ENCODE data around the gene ATG3. TPM values are rescaled to one million over a fixed set of nuclear protein-coding genes. Genes with fewer than 3 reads are reported as not detected.
A peak's percentile ranks its signal among the peaks of the same experiment; 100 is the strongest.
"Not testable (repeated sequence)": the region's sequence is repeated elsewhere in the genome, so short reads cannot be mapped to it uniquely, and the experiment has no call there.

The ATG3 gene
- total and polyA plus RNA-seq, 2 donors (not counting 3 experiments of a cell fraction or from before 2014, with no cell fraction given) = 36.0 to 62.4 TPM

GRCh38 chr3:112564247-112564939, 2.6 kb upstream of the ATG3 start:
- H3K4me3 ChIP-seq (replicated peaks in 1 of 3; ENCODE audit: insufficient read depth in 1 of 3, low read depth in 1 of 3, low read length in 3 of 3); POLR2A ChIA-PET; dilution Hi-C loops (cut with MboI; ENCODE audit: extremely low pct_ligation_motif_present, low sequenced_read_pairs); H3K4me2 ChIP-seq (ENCODE audit: insufficient read depth, low read length); H3K9me1 ChIP-seq (replicated peaks; ENCODE audit: control insufficient read depth, extremely low read depth, insufficient read depth, low read length); DNase-seq (ENCODE audit: low read depth, low spot score); H3K36me3 ChIP-seq (ENCODE audit: control insufficient read depth in 2 of 2, extremely low read depth in 1 of 2, insufficient read depth in 2 of 2, low read length in 2 of 2); CTCF ChIA-PET; H3K27me3 ChIP-seq (ENCODE audit: control insufficient read depth in 2 of 2, insufficient read depth in 2 of 2, low read length in 2 of 2); H4K20me1 ChIP-seq (replicated peaks; ENCODE audit: control insufficient read depth, extremely low read depth, insufficient read depth, low read length); FAIRE-seq; H3K9me3 ChIP-seq (replicated peaks; ENCODE audit: control insufficient read depth, insufficient read depth, low read length); H3K27ac ChIP-seq (ENCODE audit: insufficient read depth, low read depth, low read length); H3K9ac ChIP-seq (replicated peaks; ENCODE audit: extremely low read depth, insufficient read depth, low read length); H2AFZ ChIP-seq (ENCODE audit: low read depth, low read length); BruUV-seq (replicated peaks): not testable (repeated sequence)
- Histone ChIP-seq H3K79me2 (ENCODE audit: control insufficient read depth, insufficient read depth, low read length) (peaks cover 21% of the 10 kb centered on the region), H3K4me1 (ENCODE audit: control insufficient read depth, extremely low read depth, insufficient read depth, low read length) (peaks cover 27% of the 10 kb centered on the region)
- intact Hi-C loops (cut with micrococcal nuclease) = loop anchor here (5.0 to 10.0 kb wide), 2 partner anchors 428 to 1130 kb away; partner anchors contain the start of genes GTPBP8 and USF3

- Histone ChIP-seq H3K36me3 (ENCODE audit: control insufficient read depth in 2 of 2, extremely low read depth in 1 of 2, insufficient read depth in 2 of 2, low read length in 2 of 2) (peaks cover 0 to 2% of the 10 kb centered on the region in 2 experiments), H3K27me3 (ENCODE audit: control insufficient read depth in 2 of 2, insufficient read depth in 2 of 2, low read length in 2 of 2) (no peaks in the 10 kb centered on the region), H3K9me1 (replicated peaks; ENCODE audit: control insufficient read depth, extremely low read depth, insufficient read depth, low read length) (no peaks in the 10 kb centered on the region), H3K4me2 (ENCODE audit: insufficient read depth, low read length) (peak overlapping the region; percentile 99), H2AFZ (ENCODE audit: low read depth, low read length) (peak overlapping the region; percentile 74), H3K9ac (replicated peaks; ENCODE audit: extremely low read depth, insufficient read depth, low read length) (peak overlapping the region; percentile 99), H3K4me1 (ENCODE audit: control insufficient read depth, extremely low read depth, insufficient read depth, low read length) (peaks cover 17% of the 10 kb centered on the region), H3K9me3 (replicated peaks; ENCODE audit: control insufficient read depth, insufficient read depth, low read length) (no peaks in the 10 kb centered on the region), H4K20me1 (replicated peaks; ENCODE audit: control insufficient read depth, extremely low read depth, insufficient read depth, low read length) (no peaks in the 10 kb centered on the region), H3K79me2 (ENCODE audit: control insufficient read depth, insufficient read depth, low read length) (peaks cover 39% of the 10 kb centered on the region), H3K4me3 (replicated peaks in 1 of 3; ENCODE audit: insufficient read depth in 1 of 3, low read depth in 1 of 3, low read length in 3 of 3) (peak overlapping the region; percentile 94 to 100 (median 97)), H3K27ac (ENCODE audit: insufficient read depth, low read depth, low read length) (peak overlapping the region; percentile 78)
- intact Hi-C loops (cut with micrococcal nuclease) = loop anchor here (5.0 to 10.0 kb wide), 2 partner anchors 431 to 1133 kb away; partner anchors contain the start of genes GTPBP8 and USF3
- DNase-seq (ENCODE audit: low read depth, low spot score) (no peak), FAIRE-seq (no peak)
- CTCF ChIA-PET = interaction anchor here (0.7 to 1.5 kb wide), 5 partner anchors 21 to 268 kb away, joined by 3 to 7 read pairs (median 3); partner anchors contain the start of gene SLC9C1
- dilution Hi-C loops (cut with MboI; ENCODE audit: extremely low pct_ligation_motif_present, low sequenced_read_pairs) = no loop called here
- no TSS peak for BruUV-seq (replicated peaks)
- POLR2A ChIA-PET = interaction anchor here (1.1 kb wide), 1 partner anchor 44 kb away, joined by 3 read pairs; no protein-coding TSS in a partner anchor
- TF ChIP-seq MAX (IDR thresholded peaks at IDR 0.05; ENCODE audit: insufficient read depth, insufficient read length) = no peak
- no peak for TF ChIP-seq MYC (IDR thresholded peaks at IDR 0.05; ENCODE audit: low read depth, low read length)
- no peak for TF ChIP-seq POLR2A (IDR thresholded peaks at IDR 0.05; ENCODE audit: low read depth, low read length)
- TF ChIP-seq FOS (IDR thresholded peaks at IDR 0.05; ENCODE audit: borderline replicate concordance, insufficient read depth, low read length) = no peak
- TF ChIP-seq JUN (IDR thresholded peaks at IDR 0.05; ENCODE audit: borderline replicate concordance, insufficient read depth, insufficient read length, low read depth) = no peak
- no peak for TF ChIP-seq POLR2AphosphoS5 (IDR thresholded peaks at IDR 0.05; ENCODE audit: insufficient read depth, low read depth, low read length)
- TF ChIP-seq CTCF (IDR thresholded peaks at IDR 0.05; ENCODE audit: extremely low read depth in 1 of 2, insufficient read depth in 1 of 2, low read depth in 1 of 2, low read length in 2 of 2) = no peak
- TF ChIP-seq EZH2 (IDR thresholded peaks at IDR 0.05; ENCODE audit: borderline replicate concordance, low read depth, low read length, severe bottlenecking) = no peak
- TF ChIP-seq GATA2 (IDR thresholded peaks at IDR 0.05; ENCODE audit: insufficient read depth, insufficient read length, low read depth, low read length) = no peak
Observed at GRCh38 chr3:112561484-112561733, 353 bp downstream of the ATG3 start.

Data from endothelial cell of umbilical vein (primary cell).